22Rv1 (cell line): ENCODE data around the gene FSD1.

Experiments used
- ZFX ChIP-seq: fragments of 450-650 bp; IDR thresholded peaks from 2 replicates; pipeline ENCODE4 v1.6.1; 2017; ENCODE audit warnings: antibody characterized with exemption, borderline replicate concordance
- TF ChIP-seq, protein P1 (sequence below): fragments of 450-650 bp; IDR thresholded peaks from 2 replicates; pipeline ENCODE4 v1.5.1; 2017; ENCODE audit warnings: mild to moderate bottlenecking

DNA sequence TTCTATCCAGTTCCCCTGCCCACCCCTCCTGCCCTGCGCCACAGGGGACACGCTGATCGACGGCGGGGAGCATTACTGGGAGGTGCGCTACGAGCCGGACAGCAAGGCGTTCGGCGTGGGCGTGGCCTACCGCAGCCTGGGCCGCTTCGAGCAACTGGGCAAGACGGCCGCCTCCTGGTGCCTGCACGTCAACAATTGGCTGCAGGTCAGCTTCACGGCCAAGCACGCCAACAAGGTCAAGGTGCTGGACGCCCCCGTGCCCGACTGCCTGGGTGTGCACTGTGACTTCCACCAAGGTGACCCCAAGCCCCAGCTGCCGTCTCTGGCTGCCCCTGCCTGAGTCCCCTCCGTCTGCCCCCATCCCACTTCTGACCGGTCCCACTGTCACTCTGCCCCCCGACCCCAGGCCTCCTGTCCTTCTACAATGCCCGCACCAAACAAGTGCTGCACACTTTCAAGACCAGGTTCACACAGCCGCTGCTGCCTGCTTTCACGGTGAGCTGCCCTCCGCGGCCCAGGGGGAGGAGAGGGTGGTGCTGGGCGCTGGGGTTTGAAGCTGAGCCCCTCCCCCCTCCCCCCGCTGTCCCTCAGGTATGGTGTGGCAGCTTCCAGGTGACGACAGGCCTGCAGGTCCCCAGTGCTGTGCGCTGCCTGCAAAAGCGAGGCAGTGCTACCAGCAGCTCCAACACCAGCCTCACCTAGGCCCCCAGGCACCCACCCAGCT lies 18.7 kb downstream of the FSD1 start:
- TF ChIP-seq, protein P1, sequence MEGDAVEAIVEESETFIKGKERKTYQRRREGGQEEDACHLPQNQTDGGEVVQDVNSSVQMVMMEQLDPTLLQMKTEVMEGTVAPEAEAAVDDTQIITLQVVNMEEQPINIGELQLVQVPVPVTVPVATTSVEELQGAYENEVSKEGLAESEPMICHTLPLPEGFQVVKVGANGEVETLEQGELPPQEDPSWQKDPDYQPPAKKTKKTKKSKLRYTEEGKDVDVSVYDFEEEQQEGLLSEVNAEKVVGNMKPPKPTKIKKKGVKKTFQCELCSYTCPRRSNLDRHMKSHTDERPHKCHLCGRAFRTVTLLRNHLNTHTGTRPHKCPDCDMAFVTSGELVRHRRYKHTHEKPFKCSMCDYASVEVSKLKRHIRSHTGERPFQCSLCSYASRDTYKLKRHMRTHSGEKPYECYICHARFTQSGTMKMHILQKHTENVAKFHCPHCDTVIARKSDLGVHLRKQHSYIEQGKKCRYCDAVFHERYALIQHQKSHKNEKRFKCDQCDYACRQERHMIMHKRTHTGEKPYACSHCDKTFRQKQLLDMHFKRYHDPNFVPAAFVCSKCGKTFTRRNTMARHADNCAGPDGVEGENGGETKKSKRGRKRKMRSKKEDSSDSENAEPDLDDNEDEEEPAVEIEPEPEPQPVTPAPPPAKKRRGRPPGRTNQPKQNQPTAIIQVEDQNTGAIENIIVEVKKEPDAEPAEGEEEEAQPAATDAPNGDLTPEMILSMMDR, result peak; percentile 22; the same call in 1 of the 2 replicates
- no peak for TF ChIP-seq ZFX
